PC-3 (cell line): Measurements from ENCODE around the gene EGR2. TPM values are rescaled to one million over a fixed set of nuclear protein-coding genes. Genes with fewer than 3 reads are reported as not detected.

Experiments used
- ATAC-seq: fragments of 200-7000 bp; cut with Tn5 transposase; 2 replicates; pipeline ENCODE4 v1.9.1; 2020; ENCODE audit warnings: mild to moderate bottlenecking, moderate library complexity
- BruUV-seq: library from RNA; stranded (reverse); fragments of 400-500 nt; replicated peaks from 2 replicates; lab custom pipeline; 2021; lab: Mats Ljungman, UMichigan
- CTCF ChIA-PET: fragments of 300-600 bp; sonication (Branson Sonifier 250); formaldehyde crosslinking; loops from one replicate; lab custom pipeline; 2022; ENCODE audit warnings: antibody characterized with exemption; lab: Charles Lee
- POLR2A ChIA-PET: fragments of 300-600 bp; sonication (Branson Sonifier 250); formaldehyde crosslinking; loops from one replicate; lab custom pipeline; 2022; ENCODE audit warnings: antibody characterized with exemption; ENCODE audit not compliant: unreplicated experiment; lab: Charles Lee
- DNase-seq: peaks from one replicate; pipeline ENCODE4 v3.0.0-alpha.2; 2015
- H2AFZ ChIP-seq: fragments of 300-600 bp; sonication (generic); 2 replicates; pipeline ENCODE4 v1.6.0; 2016; ENCODE audit warnings: antibody characterized with exemption, low read length
- H3F3A ChIP-seq: fragments of 300-600 bp; sonication (generic); one replicate; pipeline ENCODE4 v1.6.0; 2017; ENCODE audit warnings: antibody characterized with exemption, low read length, control low read depth, mild to moderate bottlenecking; ENCODE audit not compliant: unreplicated experiment
- H3K27ac ChIP-seq: fragments of 300-600 bp; sonication (generic); 2 replicates; pipeline ENCODE4 v1.5.1; 2016; ENCODE audit warnings: mild to moderate bottlenecking, low read length
- H3K27me3 ChIP-seq: fragments of 300-600 bp; sonication (generic); 2 replicates; pipeline ENCODE4 v1.6.1; 2016; ENCODE audit warnings: low read length, mixed read lengths
- H3K36me3 ChIP-seq: fragments of 300-600 bp; sonication (generic); 2 replicates; pipeline ENCODE4 v1.6.1; 2016; ENCODE audit warnings: low read depth, mixed run types, low read length, mixed read lengths
- H3K4me1 ChIP-seq: fragments of 300-600 bp; sonication (generic); 2 replicates; pipeline ENCODE4 v1.5.1; 2016; ENCODE audit warnings: low read length; ENCODE audit not compliant: insufficient read depth
- H3K4me2 ChIP-seq: fragments of 300-600 bp; sonication (generic); 2 replicates; pipeline ENCODE4 v1.6.0; 2016; ENCODE audit warnings: low read length
- H3K4me3 ChIP-seq: fragments of 300-600 bp; sonication (generic); 2 replicates; pipeline ENCODE4 v1.5.1; 2016; ENCODE audit warnings: mild to moderate bottlenecking, low read length, mixed read lengths
- H3K79me2 ChIP-seq: fragments of 300-600 bp; sonication (generic); 2 replicates; pipeline ENCODE4 v1.6.1; 2017; ENCODE audit warnings: low read length, mixed read lengths
- H3K9ac ChIP-seq: fragments of 300-600 bp; sonication (generic); 2 replicates; pipeline ENCODE4 v1.6.0; 2016; ENCODE audit warnings: mild to moderate bottlenecking, low read length
- H3K9me2 ChIP-seq: fragments of 300-600 bp; sonication (generic); replicated peaks from 2 replicates; pipeline ENCODE4 v1.6.1; 2016; ENCODE audit warnings: mixed run types, low read length, mixed read lengths
- H3K9me3 ChIP-seq: fragments of 300-600 bp; sonication (generic); 2 replicates; pipeline ENCODE4 v1.6.1; 2016; ENCODE audit warnings: low read length, mixed read lengths
- H4K20me1 ChIP-seq: fragments of 300-600 bp; sonication (generic); 2 replicates; pipeline ENCODE4 v1.6.1; 2016; ENCODE audit warnings: low read length, mixed read lengths
- CTCF ChIP-seq: fragments of 300-600 bp; sonication (generic); conservative IDR thresholded peaks from 2 replicates; pipeline ENCODE4 v1.5.1; 2017; ENCODE audit warnings: antibody characterized with exemption, low read depth, mild to moderate bottlenecking, low read length
- EZH2 ChIP-seq: fragments of 300-600 bp; sonication (generic); IDR thresholded peaks from one replicate; pipeline ENCODE4 v1.6.1; 2017; ENCODE audit warnings: antibody characterized with exemption, mild to moderate bottlenecking, low read length; ENCODE audit not compliant: unreplicated experiment
- EZH2phosphoT487 ChIP-seq: fragments of 300-600 bp; sonication (generic); IDR thresholded peaks from 2 replicates; pipeline ENCODE4 v1.6.1; 2018; ENCODE audit warnings: mild to moderate bottlenecking, antibody characterized with exemption, low read length, borderline replicate concordance
- intact Hi-C: fragments of 100-400 bp; cut with micrococcal nuclease; formaldehyde crosslinking; loops from 2 replicates; pipeline ENCODE4 v1.9.0; 2023
- total RNA-seq: library from RNA; depleted of rRNA; stranded (reverse); fragments of >200 nt; gene quantifications from 2 replicates; pipeline ENCODE4 v1.2.3, GENCODE V29; 2014

The EGR2 gene
- total RNA-seq, 1 experiment from 2014 or later: 2.7 TPM

GRCh38 chr10:62861507-62861906 is 45.3 kb upstream of the EGR2 start:
- ChIA-PET POLR2A (no interaction called here), CTCF (interaction anchor here (0.6 kb wide), 1 partner anchor 168 kb away, joined by 3 read pairs; no protein-coding TSS in a partner anchor)
- Histone ChIP-seq H3K4me1 (peaks cover 27% of the 10 kb centered on the region), H3K36me3 (no peaks in the 10 kb centered on the region), H3K27me3 (no peaks in the 10 kb centered on the region), H3K9ac (no peak overlapping the region), H3K9me2 (no peaks in the 10 kb centered on the region), H3K4me2 (no peak overlapping the region), H3F3A (no peaks in the 10 kb centered on the region), H3K27ac (no peak overlapping the region), H3K9me3 (no peaks in the 10 kb centered on the region), H3K4me3 (no peak overlapping the region), H3K79me2 (no peaks in the 10 kb centered on the region), H2AFZ (no peak overlapping the region), H4K20me1 (no peaks in the 10 kb centered on the region)
- no TSS peak for BruUV-seq
- TF ChIP-seq EZH2: no peak
- ATAC-seq (no peak), DNase-seq (peak; percentile 38)
- intact Hi-C loops: no loop called here

- Histone ChIP-seq H3K9me2 (no peaks in the 10 kb centered on the region), H3K79me2 (no peaks in the 10 kb centered on the region), H3K4me2 (peak overlapping the region; percentile 7), H3F3A (no peaks in the 10 kb centered on the region), H2AFZ (peak overlapping the region; percentile 1; the same call in 1 of the 2 replicates), H3K9me3 (no peaks in the 10 kb centered on the region), H3K27me3 (no peaks in the 10 kb centered on the region), H4K20me1 (no peaks in the 10 kb centered on the region), H3K4me3 (no peak overlapping the region), H3K36me3 (no peaks in the 10 kb centered on the region), H3K4me1 (peaks cover 27% of the 10 kb centered on the region), H3K27ac (no peak overlapping the region), H3K9ac (no peak overlapping the region)
- CTCF ChIA-PET: no interaction called here
- DNase-seq (peak; percentile 61), ATAC-seq (0 out of 2 replicates have a peak, but pooled peaks have one; percentile 10)
- BruUV-seq: no TSS peak
- intact Hi-C loops: no loop called here
- no peak for TF ChIP-seq EZH2phosphoT487
- no peak for TF ChIP-seq EZH2
- no peak for TF ChIP-seq CTCF
- POLR2A ChIA-PET: no interaction called here
These were observed 44.8 kb upstream of the EGR2 start for GRCh38 chr10:62860946-62861345.

GRCh38 chr10:62858364-62858763 is 42.2 kb upstream of the EGR2 start:
- CTCF ChIA-PET: no interaction called here
- H3K4me2 ChIP-seq: no peak overlapping the region
- H2AFZ ChIP-seq: no peak overlapping the region
- no TSS peak for BruUV-seq
- H3K4me3 ChIP-seq: no peak overlapping the region
- no peaks in the 10 kb centered on the region for H3K9me2 ChIP-seq
- no peaks in the 10 kb centered on the region for H3K27me3 ChIP-seq
- H4K20me1 ChIP-seq: no peaks in the 10 kb centered on the region
- ATAC-seq: peak; percentile 18; the same call in 1 of the 2 replicates
- TF ChIP-seq CTCF (no peak), EZH2 (no peak), EZH2phosphoT487 (no peak)
- H3K9ac ChIP-seq: no peak overlapping the region
- H3F3A ChIP-seq: no peaks in the 10 kb centered on the region
- no peak overlapping the region for H3K27ac ChIP-seq
- no peaks in the 10 kb centered on the region for H3K9me3 ChIP-seq
- DNase-seq: no peak
- no peaks in the 10 kb centered on the region for H3K79me2 ChIP-seq
- POLR2A ChIA-PET: no interaction called here
- H3K4me1 ChIP-seq: peaks cover 34% of the 10 kb centered on the region
- intact Hi-C loops: no loop called here
- no peaks in the 10 kb centered on the region for H3K36me3 ChIP-seq
